Tibial artery (tissue), 4 donors: ENCODE results near the gene PLEKHF1.
"Not testable (repeated sequence)": the region's sequence is repeated elsewhere in the genome, so short reads cannot be mapped to it uniquely, and the experiment has no call there.

Experiments used
- DNase-seq, 2 donors: peaks; one replicate each; pipeline ENCODE4 v3.0.0-alpha.2; 2019
- H3K27ac ChIP-seq, 2 donors: fragments of 200-600 bp; sonication (generic) in 1 of 2; 1 replicate in 1 of 2; 2 replicates in 1 of 2; pipeline ENCODE4 v1.5.1; 2018 to 2019; ENCODE audit warnings: mild to moderate bottlenecking in 1 of 2
- H3K27me3 ChIP-seq, 2 donors: fragments of 200-600 bp; sonication (generic) in 1 of 2; one replicate each; pipeline versions ENCODE4 v1.5.1 to v1.6.0; 2016 to 2019
- H3K36me3 ChIP-seq, 3 donors: fragments of 200-600 bp; sonication (generic) in 2 of 3; one replicate each; pipeline ENCODE4 v1.5.1; 2016 to 2019; ENCODE audit warnings: mild to moderate bottlenecking in 2 of 3
- H3K4me1 ChIP-seq, 4 donors: fragments of 200-600 bp; sonication (generic) in 2 of 4; 1 replicate in 3 of 4; 2 replicates in 1 of 4; pipeline ENCODE4 v1.5.1; 2016 to 2019
- H3K4me3 ChIP-seq, 2 donors: fragments of 200-600 bp; sonication (generic) in 1 of 2; 1 replicate in 1 of 2; 2 replicates in 1 of 2; pipeline ENCODE4 v1.5.1; 2018 to 2019; ENCODE audit warnings: mild to moderate bottlenecking in 2 of 2
- H3K9me3 ChIP-seq, 3 donors: fragments of 200-600 bp; sonication (generic) in 1 of 3; one replicate each; pipeline ENCODE4 v1.5.1; 2016 to 2019
- intact Hi-C: fragments of 100-400 bp; cut with DNase I; formaldehyde crosslinking; loops from one replicate; pipeline ENCODE4 v1.15.0; 2023; ENCODE audit warnings: low total_unique reads
- TF ChIP-seq, protein P1 (sequence below), 2 experiments: fragments of 200-600 bp in 1 of 2; fragments of 450-650 bp in 1 of 2; IDR thresholded peaks; one replicate each; pipeline ENCODE4 v1.5.1; 2017 to 2019; ENCODE audit warnings: antibody characterized with exemption in 2 of 2, mild to moderate bottlenecking in 1 of 2, moderate library complexity in 1 of 2

Gene PLEKHF1

DNA sequence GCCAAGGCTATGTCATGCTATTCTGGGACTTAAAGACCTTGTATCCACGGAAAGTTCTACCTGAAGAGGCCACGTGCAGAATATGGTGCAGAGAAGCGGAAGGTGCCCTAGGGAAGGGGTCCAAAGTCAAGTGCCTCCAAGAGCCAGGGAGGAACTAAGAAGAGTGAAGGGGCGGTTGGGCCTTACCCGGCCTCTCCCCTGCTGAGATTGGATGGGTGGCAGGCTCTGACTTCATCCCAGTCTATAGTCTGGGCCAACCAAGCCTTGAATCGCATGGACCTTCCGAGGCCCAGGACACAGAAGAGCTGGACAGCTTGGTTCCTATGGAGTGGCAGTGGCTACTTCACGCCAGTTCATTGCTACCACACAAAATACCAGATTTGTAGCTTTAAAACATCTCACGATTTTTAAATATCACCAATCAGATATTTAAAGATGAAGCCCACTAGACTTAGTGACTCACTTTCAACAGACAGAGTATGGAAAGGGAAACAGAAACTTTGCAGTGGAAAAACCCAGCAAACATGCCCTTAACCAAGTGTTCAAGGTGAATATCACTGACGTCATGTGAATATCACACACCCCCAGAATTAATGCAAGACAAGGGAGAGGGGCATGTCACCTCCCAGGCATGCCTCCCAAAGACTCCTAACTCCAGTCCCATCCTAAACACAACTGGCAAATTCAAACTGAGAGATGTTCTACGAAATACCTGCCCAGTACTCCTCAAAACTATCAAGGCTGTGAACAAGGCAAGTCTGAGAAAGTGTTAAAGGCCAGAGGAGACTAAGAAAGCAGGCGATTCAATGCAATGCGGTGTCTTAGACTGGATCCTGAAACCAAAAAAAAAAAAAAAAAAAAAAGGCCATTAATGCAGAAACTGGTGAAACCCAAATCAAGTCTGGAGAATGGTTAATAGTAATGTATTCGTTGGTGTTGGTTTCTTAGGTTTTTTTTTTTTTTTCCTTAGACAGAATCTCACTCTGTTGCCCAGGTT lies 39.6 kb downstream of the PLEKHF1 start:
- Histone ChIP-seq H3K36me3 (peaks cover 27 to 67% (median 49%) of the 10 kb centered on the region in 3 donors), H3K9me3 (no peaks in the 10 kb centered on the region), H3K4me3 (no peak overlapping the region), H3K27me3 (no peaks in the 10 kb centered on the region), H3K27ac (no peak overlapping the region), H3K4me1 (peaks cover 0 to 4% (median 0%) of the 10 kb centered on the region in 4 donors)
- TF ChIP-seq, protein P1, sequence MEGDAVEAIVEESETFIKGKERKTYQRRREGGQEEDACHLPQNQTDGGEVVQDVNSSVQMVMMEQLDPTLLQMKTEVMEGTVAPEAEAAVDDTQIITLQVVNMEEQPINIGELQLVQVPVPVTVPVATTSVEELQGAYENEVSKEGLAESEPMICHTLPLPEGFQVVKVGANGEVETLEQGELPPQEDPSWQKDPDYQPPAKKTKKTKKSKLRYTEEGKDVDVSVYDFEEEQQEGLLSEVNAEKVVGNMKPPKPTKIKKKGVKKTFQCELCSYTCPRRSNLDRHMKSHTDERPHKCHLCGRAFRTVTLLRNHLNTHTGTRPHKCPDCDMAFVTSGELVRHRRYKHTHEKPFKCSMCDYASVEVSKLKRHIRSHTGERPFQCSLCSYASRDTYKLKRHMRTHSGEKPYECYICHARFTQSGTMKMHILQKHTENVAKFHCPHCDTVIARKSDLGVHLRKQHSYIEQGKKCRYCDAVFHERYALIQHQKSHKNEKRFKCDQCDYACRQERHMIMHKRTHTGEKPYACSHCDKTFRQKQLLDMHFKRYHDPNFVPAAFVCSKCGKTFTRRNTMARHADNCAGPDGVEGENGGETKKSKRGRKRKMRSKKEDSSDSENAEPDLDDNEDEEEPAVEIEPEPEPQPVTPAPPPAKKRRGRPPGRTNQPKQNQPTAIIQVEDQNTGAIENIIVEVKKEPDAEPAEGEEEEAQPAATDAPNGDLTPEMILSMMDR (IDR thresholded peaks at IDR 0.05) = no peak
- intact Hi-C loops = no loop called here
- no peak for DNase-seq

DNA sequence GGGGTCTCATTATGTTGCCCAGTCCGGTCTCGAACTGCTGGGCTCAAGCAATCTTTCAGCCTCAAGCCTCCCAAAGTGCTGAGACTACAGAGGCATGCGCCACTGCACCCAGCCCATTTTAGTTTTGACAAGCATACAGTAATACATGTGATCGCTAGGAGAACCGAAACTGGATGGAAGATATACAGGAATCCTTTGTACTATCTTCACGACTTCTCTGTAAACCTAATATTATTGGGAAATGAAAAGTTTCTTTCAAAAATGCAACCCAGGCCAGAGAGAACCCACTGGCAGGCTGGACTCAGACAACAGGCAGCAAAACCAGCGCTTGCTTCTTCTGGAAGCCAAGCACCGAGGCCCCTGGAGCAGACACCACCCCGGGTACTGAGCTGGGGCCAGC lies 40.4 kb downstream of the PLEKHF1 start:
- no peak for DNase-seq
- Histone ChIP-seq H3K27ac (no peak overlapping the region), H3K4me1 (peaks cover 0 to 4% (median 0%) of the 10 kb centered on the region in 4 donors), H3K27me3 (no peaks in the 10 kb centered on the region), H3K4me3 (no peak overlapping the region), H3K36me3 (peaks cover 27 to 67% (median 49%) of the 10 kb centered on the region in 3 donors), H3K9me3 (no peaks in the 10 kb centered on the region)
- TF ChIP-seq, protein P1 (IDR thresholded peaks at IDR 0.05) = no peak
- intact Hi-C loops = no loop called here

DNA sequence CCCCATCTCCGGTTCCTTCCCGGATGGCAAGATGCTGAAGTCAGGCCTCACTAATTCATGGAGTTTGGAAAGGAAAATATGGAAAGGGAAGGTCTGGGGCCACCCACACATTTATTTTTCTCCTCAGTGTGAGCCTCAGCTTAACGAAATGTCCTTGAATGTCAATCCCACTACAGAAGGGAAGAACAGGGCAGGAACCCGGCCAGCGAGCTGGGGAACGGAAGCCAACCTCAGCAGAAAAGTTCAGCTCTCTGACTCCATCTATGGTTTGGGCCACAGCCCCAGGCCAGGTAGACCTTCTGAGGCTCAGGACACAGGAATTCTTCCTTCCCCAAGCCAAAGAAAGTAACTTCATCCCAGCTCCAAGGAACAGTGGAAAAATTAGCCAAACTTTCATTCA lies 41.4 kb downstream of the PLEKHF1 start:
- H3K9me3 ChIP-seq = no peaks in the 10 kb centered on the region
- H3K4me1 ChIP-seq = peaks cover 0 to 4% (median 0%) of the 10 kb centered on the region in 4 donors
- intact Hi-C loops = no loop called here
- TF ChIP-seq, protein P1 (IDR thresholded peaks at IDR 0.05) = no peak
- H3K36me3 ChIP-seq = peaks cover 27 to 66% (median 49%) of the 10 kb centered on the region in 3 donors
- H3K4me3 ChIP-seq = no peak overlapping the region
- no peaks in the 10 kb centered on the region for H3K27me3 ChIP-seq
- no peak overlapping the region for H3K27ac ChIP-seq
- no peak for DNase-seq

DNA sequence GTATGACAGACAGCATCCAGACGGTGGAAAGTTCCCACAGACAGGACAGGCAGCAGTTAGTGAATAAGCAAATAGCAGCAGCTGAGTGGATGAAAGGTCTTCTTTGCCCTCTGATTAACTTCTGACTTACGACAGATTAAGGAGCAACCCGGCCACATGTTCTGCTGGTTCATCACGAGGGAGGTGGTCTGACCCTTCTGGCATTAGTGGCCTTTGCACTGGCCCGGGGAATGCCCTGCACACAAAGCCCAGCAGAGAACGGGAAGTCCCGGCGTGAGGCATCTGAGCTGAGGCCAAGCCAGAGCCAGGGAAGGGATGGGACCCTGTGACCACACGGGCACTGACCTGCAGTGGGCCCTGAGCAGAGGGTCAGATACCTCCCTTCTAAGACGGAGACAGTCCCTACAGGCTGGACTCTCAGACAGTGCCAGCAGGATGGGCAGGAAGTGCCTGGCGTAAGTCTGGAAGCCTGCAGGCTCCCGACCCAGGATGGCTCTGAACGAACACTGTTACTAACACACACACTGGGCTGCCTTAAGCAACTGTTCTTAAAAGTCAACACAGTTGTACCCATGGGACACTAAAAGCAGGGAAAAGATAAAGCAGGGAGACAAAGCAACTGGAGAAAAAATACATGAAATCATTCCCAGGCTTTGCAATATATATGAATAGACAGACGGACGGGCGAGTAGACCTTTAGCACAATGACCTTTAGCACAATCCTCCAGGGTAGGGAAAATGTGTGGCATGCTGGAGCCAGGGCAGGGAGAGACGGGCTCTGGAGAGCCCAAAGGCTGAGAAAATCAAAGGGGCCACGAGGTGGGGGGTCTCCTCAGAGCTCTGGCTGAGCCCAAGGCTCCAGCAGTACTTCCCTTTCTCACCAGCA lies 43.5 kb downstream of the PLEKHF1 start:
- no peaks in the 10 kb centered on the region for H3K9me3 ChIP-seq
- H3K4me3 ChIP-seq = no peak overlapping the region
- H3K4me1 ChIP-seq = peaks cover 0 to 17% (median 14%) of the 10 kb centered on the region in 4 donors
- H3K27me3 ChIP-seq = no peaks in the 10 kb centered on the region
- H3K36me3 ChIP-seq = peaks cover 18 to 51% (median 39%) of the 10 kb centered on the region in 3 donors
- intact Hi-C loops = no loop called here
- no peak for DNase-seq
- H3K27ac ChIP-seq = peak overlapping the region in 1 of 2 donors; percentile 21
- TF ChIP-seq, protein P1 (IDR thresholded peaks at IDR 0.05) = no peak

DNA sequence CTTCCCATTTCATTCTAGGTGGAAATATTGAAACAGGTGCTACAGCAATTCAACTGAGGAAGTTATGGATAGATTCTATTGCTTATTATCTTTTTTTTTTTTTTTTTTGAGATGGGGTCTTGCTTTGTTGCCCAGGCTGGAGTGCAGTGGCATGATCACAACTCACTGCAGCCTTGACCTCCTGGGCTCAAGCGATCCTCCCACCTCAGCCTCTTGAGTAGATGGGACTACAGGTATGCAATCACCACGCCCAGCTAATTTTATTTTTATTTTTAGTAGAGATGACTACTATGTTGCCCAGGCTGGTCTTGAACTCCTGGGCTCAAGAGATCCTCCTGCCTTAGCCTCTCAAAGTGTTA lies 44.2 kb downstream of the PLEKHF1 start:
- H3K27ac ChIP-seq, H3K27me3 ChIP-seq, H3K4me3 ChIP-seq, DNase-seq, H3K9me3 ChIP-seq, intact Hi-C loops: not testable (repeated sequence)
- H3K4me1 ChIP-seq = peaks cover 0 to 23% (median 20%) of the 10 kb centered on the region in 4 donors
- peaks cover 18 to 45% (median 33%) of the 10 kb centered on the region in 3 donors for H3K36me3 ChIP-seq
